ENCODE measurements around the gene ACVR1B. TPM values are rescaled to one million over a fixed set of nuclear protein-coding genes. Genes with fewer than 3 reads are reported as not detected.

ACVR1B gene
- total and polyA plus RNA-seq, 7 donors = 7.2 to 30.7 (median 9.8) TPM

DNA sequence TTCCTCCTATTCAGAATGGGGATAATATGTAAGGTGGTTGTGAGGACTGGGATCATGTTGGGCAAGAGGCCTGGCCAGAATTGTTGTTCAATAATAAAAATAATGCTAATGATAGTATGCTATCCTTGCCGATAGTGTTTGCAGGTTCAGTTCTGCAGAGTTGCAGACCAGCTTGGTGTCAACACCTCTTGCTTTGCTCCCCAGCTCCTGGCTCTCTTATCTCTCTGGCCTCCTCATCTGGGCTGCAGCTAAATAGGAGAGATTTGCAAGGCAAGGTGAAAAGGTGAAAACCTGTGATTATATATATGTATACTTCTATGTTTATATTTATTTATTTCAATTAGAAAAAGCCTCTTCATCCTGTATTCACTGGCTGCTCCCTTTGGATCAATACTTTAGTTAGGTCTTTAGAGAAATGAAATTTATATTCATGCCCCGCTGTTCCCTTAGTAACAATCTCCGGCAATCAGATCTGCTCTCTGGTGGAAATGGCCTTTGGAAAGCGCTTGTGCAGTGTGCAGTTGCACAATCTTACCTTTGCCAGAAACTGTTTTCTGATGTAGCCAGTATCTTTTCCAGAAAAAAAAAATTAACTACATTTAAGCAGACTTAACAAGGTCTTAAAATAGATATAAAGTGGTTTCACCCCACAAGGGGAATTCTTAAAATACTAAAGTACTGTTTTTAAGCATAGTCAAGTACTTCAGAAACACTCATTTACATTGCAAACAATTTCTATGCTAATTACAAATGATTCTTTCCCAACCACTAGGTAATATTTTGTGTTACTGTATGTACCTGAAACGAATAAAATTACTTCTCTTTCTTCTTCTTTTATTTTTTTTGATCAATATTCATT lies 19.1 kb upstream of the ACVR1B start:
- 85 to 88% methylated on average over 5 of the region's 5 CpGs for WGBS, 2 donors
- DNase-seq = no peak
- intact Hi-C loops (cut with DNase I) = no loop called here
- Histone ChIP-seq H3K27ac (no peak overlapping the region), H3K4me1 (no peaks in the 10 kb centered on the region), H3K27me3 (no peaks in the 10 kb centered on the region), H3K9me3 (no peaks in the 10 kb centered on the region), H3K36me3 (no peaks in the 10 kb centered on the region), H3K4me3 (no peak overlapping the region)
- TF ChIP-seq POLR2AphosphoS5 (IDR thresholded peaks at IDR 0.05) (no peak), EP300 (IDR thresholded peaks at IDR 0.05) (no peak), POLR2A (IDR thresholded peaks at IDR 0.05) (no peak)
- TF ChIP-seq, protein P1, sequence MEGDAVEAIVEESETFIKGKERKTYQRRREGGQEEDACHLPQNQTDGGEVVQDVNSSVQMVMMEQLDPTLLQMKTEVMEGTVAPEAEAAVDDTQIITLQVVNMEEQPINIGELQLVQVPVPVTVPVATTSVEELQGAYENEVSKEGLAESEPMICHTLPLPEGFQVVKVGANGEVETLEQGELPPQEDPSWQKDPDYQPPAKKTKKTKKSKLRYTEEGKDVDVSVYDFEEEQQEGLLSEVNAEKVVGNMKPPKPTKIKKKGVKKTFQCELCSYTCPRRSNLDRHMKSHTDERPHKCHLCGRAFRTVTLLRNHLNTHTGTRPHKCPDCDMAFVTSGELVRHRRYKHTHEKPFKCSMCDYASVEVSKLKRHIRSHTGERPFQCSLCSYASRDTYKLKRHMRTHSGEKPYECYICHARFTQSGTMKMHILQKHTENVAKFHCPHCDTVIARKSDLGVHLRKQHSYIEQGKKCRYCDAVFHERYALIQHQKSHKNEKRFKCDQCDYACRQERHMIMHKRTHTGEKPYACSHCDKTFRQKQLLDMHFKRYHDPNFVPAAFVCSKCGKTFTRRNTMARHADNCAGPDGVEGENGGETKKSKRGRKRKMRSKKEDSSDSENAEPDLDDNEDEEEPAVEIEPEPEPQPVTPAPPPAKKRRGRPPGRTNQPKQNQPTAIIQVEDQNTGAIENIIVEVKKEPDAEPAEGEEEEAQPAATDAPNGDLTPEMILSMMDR (IDR thresholded peaks at IDR 0.05) = no peak

DNA sequence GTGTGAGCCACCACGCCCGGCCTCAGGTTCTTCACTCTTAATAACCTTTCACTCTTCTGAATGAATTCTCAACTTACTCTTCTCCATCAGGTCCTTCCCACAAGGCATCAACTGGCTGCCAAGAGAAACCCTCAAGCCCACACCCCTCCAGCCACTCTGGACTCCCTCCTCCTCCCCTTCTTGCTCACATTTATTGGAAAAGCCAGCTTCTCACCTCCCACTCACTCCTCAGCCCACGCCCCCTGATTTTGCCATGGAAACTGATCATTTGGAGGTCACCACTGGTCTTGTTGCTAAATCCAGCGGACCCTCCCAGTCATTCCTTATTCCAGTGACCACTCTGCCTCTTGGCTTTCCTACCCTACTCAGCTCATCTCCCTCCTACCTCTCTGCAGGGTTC lies 17.4 kb upstream of the ACVR1B start:
- intact Hi-C loops (cut with DNase I) = no loop called here
- Histone ChIP-seq H3K27me3 (peaks cover 0 to 6% (median 0%) of the 10 kb centered on the region in 3 donors), H3K9me3 (no peaks in the 10 kb centered on the region), H3K4me3 (no peak overlapping the region), H3K4me1 (no peaks in the 10 kb centered on the region), H3K36me3 (no peaks in the 10 kb centered on the region), H3K27ac (no peak overlapping the region)
- TF ChIP-seq, protein P1 (IDR thresholded peaks at IDR 0.05) = no peak
- TF ChIP-seq EP300 (IDR thresholded peaks at IDR 0.05) (no peak), POLR2A (IDR thresholded peaks at IDR 0.05) (no peak), POLR2AphosphoS5 (IDR thresholded peaks at IDR 0.05) (no peak)
- 93 to 95% methylated on average over 4 of the region's 4 CpGs for WGBS, 2 donors
- DNase-seq = no peak

DNA sequence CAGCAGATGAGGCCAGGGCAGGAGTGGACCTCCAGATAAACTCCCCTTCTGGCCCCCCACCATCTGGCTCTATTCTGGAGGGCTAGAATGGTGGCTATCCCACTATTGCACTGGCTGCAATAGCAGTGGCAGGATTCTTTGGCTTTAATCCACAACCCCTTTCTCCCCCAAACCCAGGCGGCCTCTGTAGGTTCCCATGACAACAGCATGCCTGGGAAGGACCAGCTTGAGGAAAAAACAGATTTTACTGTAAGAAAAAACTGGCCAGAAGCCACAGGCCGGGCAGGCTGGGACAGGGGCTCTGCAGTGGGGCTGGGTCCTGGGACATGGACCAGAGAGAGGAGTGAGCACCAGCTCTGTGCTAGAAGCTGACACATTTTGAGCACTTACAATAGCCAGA lies 13.6 kb upstream of the ACVR1B start:
- Histone ChIP-seq H3K36me3 (no peaks in the 10 kb centered on the region), H3K9me3 (no peaks in the 10 kb centered on the region), H3K27ac (no peak overlapping the region), H3K4me3 (no peak overlapping the region), H3K4me1 (peaks cover 0 to 10% (median 10%) of the 10 kb centered on the region in 4 donors), H3K27me3 (peaks cover 0 to 6% (median 0%) of the 10 kb centered on the region in 3 donors)
- TF ChIP-seq, protein P1 (IDR thresholded peaks at IDR 0.05) = no peak
- TF ChIP-seq POLR2AphosphoS5 (IDR thresholded peaks at IDR 0.05) (no peak), EP300 (IDR thresholded peaks at IDR 0.05) (no peak), POLR2A (IDR thresholded peaks at IDR 0.05) (no peak)
- 81 to 86% methylated on average over 2 of the region's 2 CpGs for WGBS, 2 donors
- intact Hi-C loops (cut with DNase I) = no loop called here
- no peak for DNase-seq

DNA sequence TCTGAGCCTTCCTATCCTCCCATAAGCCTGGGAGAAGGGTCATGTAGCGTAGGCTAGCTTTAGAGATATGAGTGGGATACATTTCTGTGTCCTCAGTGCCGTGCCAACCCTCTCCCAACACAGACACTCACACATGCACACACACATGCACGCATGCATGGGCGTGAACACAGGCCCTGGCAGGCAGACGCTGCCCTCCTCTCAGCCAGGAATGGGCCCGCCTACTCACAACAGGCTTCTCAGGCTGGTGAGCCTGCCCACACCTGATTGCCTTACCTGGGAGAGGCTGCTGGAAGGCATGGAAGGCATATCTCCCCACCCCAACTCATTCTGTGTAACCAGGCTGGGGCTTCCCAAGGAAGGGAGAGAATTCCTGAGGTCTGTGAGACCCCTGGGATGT lies 12.8 kb upstream of the ACVR1B start:
- intact Hi-C loops (cut with DNase I) = no loop called here
- Histone ChIP-seq H3K27me3 (peaks cover 0 to 6% (median 0%) of the 10 kb centered on the region in 3 donors), H3K9me3 (no peaks in the 10 kb centered on the region), H3K4me3 (no peak overlapping the region), H3K4me1 (peaks cover 0 to 10% (median 10%) of the 10 kb centered on the region in 4 donors), H3K36me3 (no peaks in the 10 kb centered on the region), H3K27ac (no peak overlapping the region)
- WGBS, 2 donors = 27 to 72% methylated on average over 6 of the region's 6 CpGs
- TF ChIP-seq, protein P1 (IDR thresholded peaks at IDR 0.05) = no peak
- TF ChIP-seq EP300 (IDR thresholded peaks at IDR 0.05) (no peak), POLR2A (IDR thresholded peaks at IDR 0.05) (no peak), POLR2AphosphoS5 (IDR thresholded peaks at IDR 0.05) (no peak)
- DNase-seq = no peak
